Esophagus mucosa (tissue), 1 donor: ENCODE measurements around the gene CDKAL1. TPM values are rescaled to one million over a fixed set of nuclear protein-coding genes. Genes with fewer than 3 reads are reported as not detected.
"Not testable (repeated sequence)": the region's sequence is repeated elsewhere in the genome, so short reads cannot be mapped to it uniquely, and the experiment has no call there.

Experiments
- ATAC-seq: fragments of 200-7000 bp; cut with Tn5 transposase; one replicate; pipeline ENCODE4 v1.9.1; 2020
- total RNA-seq: library from RNA; stranded (reverse); gene quantifications from one replicate; pipeline ENCODE4 v1.2.4, GENCODE V29; 2023
- donor health status: DM: yes; HTN: yes; CAD: no.

The CDKAL1 gene
- total RNA-seq, 1 donor from 2014 or later = 8.2 TPM

GRCh38 chr6:20642441-20642840, 108.2 kb downstream of the CDKAL1 start:
- ATAC-seq = no peak

- no peak for ATAC-seq
Measured at GRCh38 chr6:20644667-20645370, 110.6 kb downstream of the CDKAL1 start.

GRCh38 chr6:20645572-20645971, 111.3 kb downstream of the CDKAL1 start:
- not testable (repeated sequence) for ATAC-seq

GRCh38 chr6:20647585-20647984, 113.3 kb downstream of the CDKAL1 start:
- ATAC-seq = no peak

GRCh38 chr6:20649696-20650470, 115.6 kb downstream of the CDKAL1 start:
- not testable (repeated sequence) for ATAC-seq

GRCh38 chr6:20652299-20653084, 118.2 kb downstream of the CDKAL1 start:
- ATAC-seq = no peak

GRCh38 chr6:20653085-20653479, 118.8 kb downstream of the CDKAL1 start:
- ATAC-seq = no peak

GRCh38 chr6:20655317-20655716, 121.1 kb downstream of the CDKAL1 start:
- no peak for ATAC-seq

GRCh38 chr6:20657274-20657800, 123.1 kb downstream of the CDKAL1 start:
- ATAC-seq = peak; percentile 40

GRCh38 chr6:20658053-20658452, 123.8 kb downstream of the CDKAL1 start:
- ATAC-seq = no peak

- ATAC-seq = no peak
Measured at GRCh38 chr6:20658516-20658915, 124.3 kb downstream of the CDKAL1 start.

GRCh38 chr6:20660534-20660933, 126.3 kb downstream of the CDKAL1 start:
- peak; percentile 79 for ATAC-seq

- ATAC-seq = peak; percentile 83
Measured at GRCh38 chr6:20661721-20662120, 127.5 kb downstream of the CDKAL1 start.

- ATAC-seq = no peak
Measured at GRCh38 chr6:20664250-20664649, 130.0 kb downstream of the CDKAL1 start.

GRCh38 chr6:20665290-20665689, 131.0 kb downstream of the CDKAL1 start:
- no peak for ATAC-seq

- no peak for ATAC-seq
Measured at GRCh38 chr6:20669571-20670314, 135.5 kb downstream of the CDKAL1 start.

GRCh38 chr6:20670750-20671149, 136.5 kb downstream of the CDKAL1 start:
- no peak for ATAC-seq

- no peak for ATAC-seq
Measured at GRCh38 chr6:20672038-20672437, 137.8 kb downstream of the CDKAL1 start.

GRCh38 chr6:20673458-20673857, 139.2 kb downstream of the CDKAL1 start:
- ATAC-seq = no peak

GRCh38 chr6:20674664-20675063, 140.4 kb downstream of the CDKAL1 start:
- ATAC-seq = no peak

- ATAC-seq = no peak
Measured at GRCh38 chr6:20678831-20679352, 144.6 kb downstream of the CDKAL1 start.

- ATAC-seq = no peak
Measured at GRCh38 chr6:20680697-20681165, 146.5 kb downstream of the CDKAL1 start.
